Mesothelial cell of epicardium (in vitro differentiated cells): Measurements from ENCODE around the gene DLX1. TPM values are rescaled to one million over a fixed set of nuclear protein-coding genes. Genes with fewer than 3 reads are reported as not detected.
A peak's percentile ranks its signal among the peaks of the same experiment; 100 is the strongest.
"Not testable (repeated sequence)": the region's sequence is repeated elsewhere in the genome, so short reads cannot be mapped to it uniquely, and the experiment has no call there.

Source experiments
- DNase-seq, 2 experiments: peaks; one replicate each; pipeline ENCODE4 v3.0.0; 2021; ENCODE audit warnings: low spot score in 2 of 2; ENCODE audit not compliant: unreplicated experiment in 2 of 2
- H3K27ac Mint-ChIP-seq: 2 replicates; pipeline ENCODE4 v1.8.0; 2021; ENCODE audit warnings: mixed read lengths
- H3K27me3 Mint-ChIP-seq: 2 replicates; pipeline ENCODE4 v1.8.0; 2021; ENCODE audit warnings: low read depth, mixed read lengths
- H3K36me3 Mint-ChIP-seq: 2 replicates; pipeline ENCODE4 v1.8.0; 2021; ENCODE audit warnings: mixed read lengths
- H3K4me1 Mint-ChIP-seq: 2 replicates; pipeline ENCODE4 v1.8.0; 2021; ENCODE audit warnings: mixed read lengths
- H3K4me3 Mint-ChIP-seq: 2 replicates; pipeline ENCODE4 v1.8.0; 2021; ENCODE audit warnings: mild to moderate bottlenecking, moderate library complexity, mixed read lengths
- H3K9me3 Mint-ChIP-seq: 2 replicates; pipeline ENCODE4 v1.8.0; 2021; ENCODE audit warnings: mixed read lengths
- CTCF ChIP-seq: fragments of 200-600 bp; sonication (generic); IDR thresholded peaks from one replicate; pipeline ENCODE4 v1.5.0; 2021; ENCODE audit warnings: antibody characterized with exemption; ENCODE audit not compliant: unreplicated experiment
- total RNA-seq: library from RNA; stranded (reverse); gene quantifications from 3 replicates; pipeline ENCODE4 v1.2.1, GENCODE V29; 2021

DLX1 gene
- total RNA-seq, 1 donor from 2014 or later, result 5.9 TPM

- no peaks in the 10 kb centered on the region for H3K36me3 Mint-ChIP-seq
- no peaks in the 10 kb centered on the region for H3K9me3 Mint-ChIP-seq
- H3K27ac Mint-ChIP-seq, result peak overlapping the region; percentile 54
- H3K27me3 Mint-ChIP-seq, result no peaks in the 10 kb centered on the region
- no peak for TF ChIP-seq CTCF
- H3K4me1 Mint-ChIP-seq, result peaks cover 41% of the 10 kb centered on the region
- no peak overlapping the region for H3K4me3 Mint-ChIP-seq
- DNase-seq, result no peak
Measured at GRCh38 chr2:172050479-172051125, 34.7 kb upstream of the DLX1 start.

GRCh38 chr2:172052000-172052983, 33.0 kb upstream of the DLX1 start:
- Mint-ChIP-seq H3K4me1 (peaks cover 34% of the 10 kb centered on the region), H3K4me3 (no peak overlapping the region), H3K36me3 (no peaks in the 10 kb centered on the region), H3K27ac (peak overlapping the region; percentile 43), H3K9me3 (no peaks in the 10 kb centered on the region), H3K27me3 (peaks cover 10% of the 10 kb centered on the region)
- no peak for DNase-seq
- TF ChIP-seq CTCF, result no peak

GRCh38 chr2:172053486-172053885, 31.8 kb upstream of the DLX1 start:
- no peak overlapping the region for H3K4me3 Mint-ChIP-seq
- H3K27ac Mint-ChIP-seq, result peak overlapping the region; percentile 9
- no peaks in the 10 kb centered on the region for H3K9me3 Mint-ChIP-seq
- TF ChIP-seq CTCF, result no peak
- no peak for DNase-seq
- peaks cover 34% of the 10 kb centered on the region for H3K4me1 Mint-ChIP-seq
- H3K36me3 Mint-ChIP-seq, result no peaks in the 10 kb centered on the region
- H3K27me3 Mint-ChIP-seq, result peaks cover 10% of the 10 kb centered on the region

- Mint-ChIP-seq H3K4me3 (no peak overlapping the region), H3K36me3 (no peaks in the 10 kb centered on the region), H3K9me3 (no peaks in the 10 kb centered on the region), H3K4me1 (peaks cover 26% of the 10 kb centered on the region), H3K27me3 (peaks cover 11% of the 10 kb centered on the region), H3K27ac (no peak overlapping the region)
- DNase-seq, result no peak
- TF ChIP-seq CTCF, result no peak
Measured at GRCh38 chr2:172056293-172056692, 29.0 kb upstream of the DLX1 start.

- Mint-ChIP-seq H3K9me3 (no peaks in the 10 kb centered on the region), H3K27me3 (peaks cover 11% of the 10 kb centered on the region), H3K4me1 (peaks cover 4% of the 10 kb centered on the region), H3K36me3 (peaks cover 3% of the 10 kb centered on the region), H3K4me3 (no peak overlapping the region), H3K27ac (no peak overlapping the region)
- no peak for DNase-seq
- TF ChIP-seq CTCF, result no peak
Measured at GRCh38 chr2:172058660-172059059, 26.6 kb upstream of the DLX1 start.

- H3K9me3 Mint-ChIP-seq, H3K4me1 Mint-ChIP-seq, H3K27ac Mint-ChIP-seq, H3K36me3 Mint-ChIP-seq, H3K4me3 Mint-ChIP-seq, DNase-seq: not testable (repeated sequence)
- peaks cover 11% of the 10 kb centered on the region for H3K27me3 Mint-ChIP-seq
Measured at GRCh38 chr2:172060118-172060517, 25.2 kb upstream of the DLX1 start.
